ENCODE data around the gene SV2A.

The SV2A gene

GRCh38 chr1:149931212-149931790 is 13.7 kb upstream of the SV2A start:
- ChIA-PET POLR2A (ENCODE audit: low non-redundant PET) (no interaction called here), CTCF (interaction anchor here (0.6 kb wide), 1 partner anchor 35 kb away, joined by 4 read pairs; no protein-coding TSS in a partner anchor)
- DNase-seq (ENCODE audit: low spot score) = peak; percentile 24
- TF ChIP-seq, protein P1, sequence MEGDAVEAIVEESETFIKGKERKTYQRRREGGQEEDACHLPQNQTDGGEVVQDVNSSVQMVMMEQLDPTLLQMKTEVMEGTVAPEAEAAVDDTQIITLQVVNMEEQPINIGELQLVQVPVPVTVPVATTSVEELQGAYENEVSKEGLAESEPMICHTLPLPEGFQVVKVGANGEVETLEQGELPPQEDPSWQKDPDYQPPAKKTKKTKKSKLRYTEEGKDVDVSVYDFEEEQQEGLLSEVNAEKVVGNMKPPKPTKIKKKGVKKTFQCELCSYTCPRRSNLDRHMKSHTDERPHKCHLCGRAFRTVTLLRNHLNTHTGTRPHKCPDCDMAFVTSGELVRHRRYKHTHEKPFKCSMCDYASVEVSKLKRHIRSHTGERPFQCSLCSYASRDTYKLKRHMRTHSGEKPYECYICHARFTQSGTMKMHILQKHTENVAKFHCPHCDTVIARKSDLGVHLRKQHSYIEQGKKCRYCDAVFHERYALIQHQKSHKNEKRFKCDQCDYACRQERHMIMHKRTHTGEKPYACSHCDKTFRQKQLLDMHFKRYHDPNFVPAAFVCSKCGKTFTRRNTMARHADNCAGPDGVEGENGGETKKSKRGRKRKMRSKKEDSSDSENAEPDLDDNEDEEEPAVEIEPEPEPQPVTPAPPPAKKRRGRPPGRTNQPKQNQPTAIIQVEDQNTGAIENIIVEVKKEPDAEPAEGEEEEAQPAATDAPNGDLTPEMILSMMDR (conservative IDR thresholded peaks at IDR 0.05; ENCODE audit: low read depth) = no peak
- H3K27ac ChIP-seq = peak overlapping the region; percentile 46

GRCh38 chr1:149929856-149930255 is 12.2 kb upstream of the SV2A start:
- ChIA-PET POLR2A (ENCODE audit: low non-redundant PET) (no interaction called here), CTCF (no interaction called here)
- no peak overlapping the region for H3K27ac ChIP-seq
- DNase-seq (ENCODE audit: low spot score) = no peak
- TF ChIP-seq, protein P1 (conservative IDR thresholded peaks at IDR 0.05; ENCODE audit: low read depth) = no peak

- peak overlapping the region; percentile 91 for H3K27ac ChIP-seq
- CTCF ChIA-PET = no interaction called here
- DNase-seq (ENCODE audit: low spot score) = no peak
Measured at GRCh38 chr1:149928401-149928724, 10.7 kb upstream of the SV2A start.

DNA sequence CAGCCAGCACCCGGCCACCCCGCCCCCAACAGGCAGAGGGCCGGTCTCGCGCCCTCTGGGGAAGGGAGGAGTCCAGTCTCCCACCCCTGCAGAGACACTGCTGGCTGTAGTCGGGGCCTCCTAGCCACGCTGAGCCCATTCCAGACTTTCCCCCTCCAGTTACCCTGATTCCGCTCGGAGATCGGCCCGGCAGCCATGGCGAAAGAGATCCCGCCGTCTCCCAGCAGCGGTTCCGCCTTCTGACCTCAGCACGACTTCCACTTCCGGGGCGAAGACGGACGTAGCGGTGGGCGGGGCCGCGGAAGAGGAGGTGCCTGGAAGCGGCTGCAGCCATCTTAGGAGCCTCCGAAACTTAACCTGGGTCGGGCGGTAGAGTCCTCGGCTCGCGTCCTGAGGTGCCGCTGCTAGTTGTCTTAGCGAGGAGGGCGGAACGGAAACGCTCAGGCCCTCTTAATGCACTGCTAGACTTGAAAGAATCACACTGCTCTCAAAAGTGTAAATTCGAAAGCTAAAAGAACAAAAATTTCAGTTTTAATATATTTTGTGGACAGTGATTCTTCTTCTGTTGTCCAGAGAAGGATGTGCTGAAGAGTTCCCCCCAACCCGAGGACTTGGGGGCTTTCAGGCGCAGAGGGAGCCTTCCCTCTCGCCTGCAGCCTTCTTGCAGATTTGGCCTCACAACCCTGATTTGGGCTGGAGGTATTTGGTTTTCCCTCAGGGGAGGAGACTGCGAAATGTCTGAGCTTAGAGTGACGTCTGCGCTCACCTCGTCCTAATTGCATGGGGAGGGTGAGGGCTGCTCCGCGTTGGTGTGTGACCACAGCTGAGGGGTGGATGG is 10.1 kb upstream of the SV2A start, which contains the start of gene SF3B4:
Gene SF3B4 (minus strand): TSS at position 241 of the 838 bp plus-strand sequence. CDS start 44 bp downstream, at position 197.
- POLR2A ChIA-PET (ENCODE audit: low non-redundant PET) = interaction anchor here (0.8 to 1.1 kb wide), 3 partner anchors 11 to 84 kb away, joined by 3 read pairs; no protein-coding TSS in a partner anchor
- peak within 1 kb of the TSS; percentile 91 for H3K27ac ChIP-seq
- CTCF ChIA-PET = no interaction called here
- TF ChIP-seq, protein P1 (conservative IDR thresholded peaks at IDR 0.05; ENCODE audit: low read depth) = no peak
- DNase-seq (ENCODE audit: low spot score) = peak; percentile 88

More at GRCh38 chr1:149928401-149928724, 10.7 kb upstream of the SV2A start:
- POLR2A ChIA-PET (ENCODE audit: low non-redundant PET) = interaction anchor here (0.8 to 1.1 kb wide), 3 partner anchors 11 to 85 kb away, joined by 3 read pairs; no protein-coding TSS in a partner anchor
- TF ChIP-seq, protein P1 (conservative IDR thresholded peaks at IDR 0.05; ENCODE audit: low read depth) = no peak

DNA sequence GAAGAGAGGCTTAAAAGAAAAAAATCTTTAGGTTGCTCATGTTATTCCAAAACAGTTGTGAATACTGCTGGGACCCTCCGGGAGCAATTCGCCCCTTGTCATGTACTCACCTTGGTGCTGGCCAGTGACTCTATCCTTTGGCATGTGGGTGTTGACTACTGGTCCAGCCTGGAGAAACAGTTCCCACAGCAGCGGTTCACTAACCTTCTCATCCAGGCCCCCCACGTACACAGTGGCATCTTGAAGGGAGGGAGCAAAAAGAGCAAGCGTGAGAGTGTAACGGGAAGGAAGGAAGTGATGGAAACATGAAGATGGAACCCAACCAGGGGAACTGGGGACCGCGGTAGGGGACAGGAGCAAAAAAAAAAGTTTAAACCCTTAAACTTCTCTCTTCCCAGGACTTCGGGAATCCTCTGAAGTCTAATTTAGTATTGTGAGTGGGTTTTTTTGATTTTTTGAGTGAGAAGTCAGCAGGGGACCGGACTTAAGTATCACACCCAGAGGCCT is 9.5 kb upstream of the SV2A start:
- POLR2A ChIA-PET (ENCODE audit: low non-redundant PET) = no interaction called here
- DNase-seq (ENCODE audit: low spot score) = no peak
- TF ChIP-seq, protein P1 (conservative IDR thresholded peaks at IDR 0.05; ENCODE audit: low read depth) = no peak
- CTCF ChIA-PET = no interaction called here
- peak overlapping the region; percentile 91 for H3K27ac ChIP-seq

DNA sequence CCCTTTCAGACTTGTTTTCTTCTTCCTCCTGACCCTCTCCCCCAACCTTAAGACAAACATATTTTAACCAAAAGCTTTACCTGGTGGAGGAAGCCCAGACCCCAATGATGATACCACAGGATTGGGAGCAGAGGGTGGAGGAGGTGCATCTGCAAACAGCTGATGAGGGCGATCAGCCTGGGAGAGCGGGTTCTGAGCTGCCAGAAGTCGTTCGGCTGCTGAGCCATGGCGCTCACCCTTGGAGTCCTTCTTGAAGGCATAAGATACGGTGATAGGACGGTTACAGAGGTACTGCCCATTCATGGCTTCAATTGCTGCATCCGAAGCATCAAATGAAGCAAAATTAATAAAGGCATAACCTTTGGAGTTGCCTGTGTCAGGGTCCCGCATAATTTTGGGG is 8.7 kb upstream of the SV2A start:
- no peak for DNase-seq (ENCODE audit: low spot score)
- ChIA-PET POLR2A (ENCODE audit: low non-redundant PET) (no interaction called here), CTCF (no interaction called here)
- H3K27ac ChIP-seq = no peak overlapping the region
- TF ChIP-seq, protein P1 (conservative IDR thresholded peaks at IDR 0.05; ENCODE audit: low read depth) = no peak

Data from RWPE1 (cell line).